A549 (cell line): ENCODE data around the gene RUNX1.

Experiments used
- BHLHE40 ChIP-seq: IDR thresholded peaks from 2 replicates; pipeline ENCODE4 v1.6.1; 2012; ENCODE audit warnings: low read depth, low read length, inconsistent platforms
- JUNB ChIP-seq: fragments of >200 bp; sonication (Bioruptor Twin); formaldehyde crosslinking; IDR thresholded peaks from 2 replicates; pipeline ENCODE4 v1.6.1; 2016
- KDM5A ChIP-seq: fragments of 200-600 bp; sonication (generic); IDR thresholded peaks from 2 replicates; pipeline ENCODE4 v1.6.1; 2016; ENCODE audit warnings: antibody characterized with exemption, mild to moderate bottlenecking
- MAFK ChIP-seq: fragments of 450-650 bp; IDR thresholded peaks from 2 replicates; pipeline ENCODE4 v1.6.1; 2014; ENCODE audit not compliant: partially characterized antibody
- POLR2A ChIP-seq: IDR thresholded peaks from 2 replicates; pipeline ENCODE4 v1.6.1; 2012; ENCODE audit warnings: mild to moderate bottlenecking, low read length
- TF ChIP-seq, protein P1 (sequence below): fragments of >200 bp; sonication (Bioruptor Twin); formaldehyde crosslinking; IDR thresholded peaks from 3 replicates; pipeline ENCODE4 v1.5.1; 2016

DNA sequence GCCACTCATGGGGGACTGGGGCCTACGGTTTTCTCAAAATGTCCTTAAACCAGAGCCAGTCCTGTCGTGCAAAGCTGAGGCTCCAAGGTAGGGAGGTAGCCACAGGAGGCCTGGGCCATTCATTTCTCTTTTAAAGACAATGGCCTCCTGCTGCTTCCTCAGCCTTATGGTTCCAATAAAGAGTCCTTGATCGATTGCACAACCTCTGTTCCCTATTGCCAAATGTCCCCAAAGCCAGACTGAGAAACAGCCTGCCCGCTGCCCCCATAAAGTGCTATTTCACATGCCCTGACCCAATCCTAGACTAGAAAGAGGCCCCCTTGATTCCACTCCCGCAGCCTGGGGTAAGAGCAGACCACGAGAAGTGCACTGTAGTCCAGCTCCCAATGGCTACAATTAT, 213.6 kb downstream of the RUNX1 start:
- TF ChIP-seq, protein P1, sequence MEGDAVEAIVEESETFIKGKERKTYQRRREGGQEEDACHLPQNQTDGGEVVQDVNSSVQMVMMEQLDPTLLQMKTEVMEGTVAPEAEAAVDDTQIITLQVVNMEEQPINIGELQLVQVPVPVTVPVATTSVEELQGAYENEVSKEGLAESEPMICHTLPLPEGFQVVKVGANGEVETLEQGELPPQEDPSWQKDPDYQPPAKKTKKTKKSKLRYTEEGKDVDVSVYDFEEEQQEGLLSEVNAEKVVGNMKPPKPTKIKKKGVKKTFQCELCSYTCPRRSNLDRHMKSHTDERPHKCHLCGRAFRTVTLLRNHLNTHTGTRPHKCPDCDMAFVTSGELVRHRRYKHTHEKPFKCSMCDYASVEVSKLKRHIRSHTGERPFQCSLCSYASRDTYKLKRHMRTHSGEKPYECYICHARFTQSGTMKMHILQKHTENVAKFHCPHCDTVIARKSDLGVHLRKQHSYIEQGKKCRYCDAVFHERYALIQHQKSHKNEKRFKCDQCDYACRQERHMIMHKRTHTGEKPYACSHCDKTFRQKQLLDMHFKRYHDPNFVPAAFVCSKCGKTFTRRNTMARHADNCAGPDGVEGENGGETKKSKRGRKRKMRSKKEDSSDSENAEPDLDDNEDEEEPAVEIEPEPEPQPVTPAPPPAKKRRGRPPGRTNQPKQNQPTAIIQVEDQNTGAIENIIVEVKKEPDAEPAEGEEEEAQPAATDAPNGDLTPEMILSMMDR: no peak
- no peak for TF ChIP-seq POLR2A
- TF ChIP-seq BHLHE40: no peak
- no peak for TF ChIP-seq JUNB
- no peak for TF ChIP-seq KDM5A
- no peak for TF ChIP-seq MAFK
